IMR-90 (cell line): ENCODE measurements around the gene CEACAM1.

ENCODE experiments used
- CEBPB ChIP-seq: IDR thresholded peaks from 2 replicates; pipeline ENCODE4 v1.6.1; 2012; ENCODE audit warnings: low read depth, low read length, improper control_type of control experiment
- MAFK ChIP-seq: IDR thresholded peaks from 2 replicates; pipeline ENCODE4 v1.6.1; 2012; ENCODE audit warnings: low read depth, low read length, improper control_type of control experiment
- POLR2A ChIP-seq: IDR thresholded peaks from 2 replicates; pipeline ENCODE4 v1.6.1; 2012; ENCODE audit warnings: mild to moderate bottlenecking, low read depth, low read length
- RFX5 ChIP-seq: IDR thresholded peaks from 2 replicates; pipeline ENCODE4 v1.8.0; 2012; ENCODE audit warnings: low read depth, mild to moderate bottlenecking, low read length, moderate library complexity
- SMC3 ChIP-seq: fragments of 150-350 bp; IDR thresholded peaks from 2 replicates; pipeline ENCODE4 v1.6.1; 2016; ENCODE audit warnings: low read depth, mild to moderate bottlenecking, antibody characterized with exemption, low read length, moderate library complexity
- TF ChIP-seq, protein P1 (sequence below): conservative IDR thresholded peaks from 2 replicates; pipeline ENCODE4 v1.5.1; 2012; ENCODE audit warnings: mild to moderate bottlenecking, low read depth, low read length, improper control_type of control experiment

DNA sequence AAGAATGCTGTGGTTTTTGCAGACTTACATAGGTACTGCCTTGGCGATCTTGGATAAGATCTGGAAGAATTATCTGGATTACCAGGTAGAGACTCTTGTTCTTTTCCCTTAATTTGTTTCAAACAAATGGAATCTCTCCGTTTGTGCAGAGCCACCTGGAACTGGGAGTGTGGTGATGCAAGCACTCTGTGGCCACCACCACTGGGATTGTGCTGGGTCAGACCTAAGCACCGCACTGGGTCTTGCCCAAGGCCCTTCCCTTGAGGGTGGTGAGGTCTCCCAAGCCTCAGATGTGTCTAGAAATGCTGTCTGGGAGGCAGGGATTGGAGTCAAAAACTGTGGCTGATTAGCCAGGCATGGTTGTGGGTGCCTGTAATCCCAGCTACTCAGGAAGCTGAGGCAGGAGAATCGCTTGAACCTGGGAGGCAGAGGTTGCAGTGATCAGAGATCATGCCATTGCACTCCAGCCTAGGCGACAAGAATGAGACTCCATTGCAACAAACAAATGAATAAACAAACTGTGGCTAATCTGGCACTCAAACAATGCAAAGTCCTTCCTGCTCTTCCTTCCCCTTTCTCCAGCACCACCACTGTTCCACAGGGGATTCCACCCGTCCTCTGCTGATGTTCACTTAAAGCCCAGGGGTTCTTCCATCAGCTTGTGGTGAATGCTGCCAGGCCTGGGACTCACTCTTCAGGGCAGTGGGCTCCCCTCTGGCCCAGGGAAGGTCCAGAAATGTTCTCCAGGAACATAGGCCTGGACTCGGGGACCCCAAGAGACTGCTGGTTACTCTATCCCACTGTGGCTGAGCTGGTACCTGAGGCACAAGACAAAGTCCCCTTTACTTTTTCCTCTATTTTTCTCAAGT lies 10.8 kb upstream of the CEACAM1 start:
- no peak for TF ChIP-seq CEBPB
- TF ChIP-seq, protein P1, sequence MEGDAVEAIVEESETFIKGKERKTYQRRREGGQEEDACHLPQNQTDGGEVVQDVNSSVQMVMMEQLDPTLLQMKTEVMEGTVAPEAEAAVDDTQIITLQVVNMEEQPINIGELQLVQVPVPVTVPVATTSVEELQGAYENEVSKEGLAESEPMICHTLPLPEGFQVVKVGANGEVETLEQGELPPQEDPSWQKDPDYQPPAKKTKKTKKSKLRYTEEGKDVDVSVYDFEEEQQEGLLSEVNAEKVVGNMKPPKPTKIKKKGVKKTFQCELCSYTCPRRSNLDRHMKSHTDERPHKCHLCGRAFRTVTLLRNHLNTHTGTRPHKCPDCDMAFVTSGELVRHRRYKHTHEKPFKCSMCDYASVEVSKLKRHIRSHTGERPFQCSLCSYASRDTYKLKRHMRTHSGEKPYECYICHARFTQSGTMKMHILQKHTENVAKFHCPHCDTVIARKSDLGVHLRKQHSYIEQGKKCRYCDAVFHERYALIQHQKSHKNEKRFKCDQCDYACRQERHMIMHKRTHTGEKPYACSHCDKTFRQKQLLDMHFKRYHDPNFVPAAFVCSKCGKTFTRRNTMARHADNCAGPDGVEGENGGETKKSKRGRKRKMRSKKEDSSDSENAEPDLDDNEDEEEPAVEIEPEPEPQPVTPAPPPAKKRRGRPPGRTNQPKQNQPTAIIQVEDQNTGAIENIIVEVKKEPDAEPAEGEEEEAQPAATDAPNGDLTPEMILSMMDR = no peak
- TF ChIP-seq RFX5 = no peak
- TF ChIP-seq MAFK = no peak
- no peak for TF ChIP-seq POLR2A
- no peak for TF ChIP-seq SMC3
